Measurements from ENCODE around the gene LCE3E. TPM values are rescaled to one million over a fixed set of nuclear protein-coding genes. Genes with fewer than 3 reads are reported as not detected.
"Not testable (repeated sequence)": the region's sequence is repeated elsewhere in the genome, so short reads cannot be mapped to it uniquely, and the experiment has no call there.

Gene LCE3E
- total and polyA plus RNA-seq, 2 of the 4 experiments (the other 2 are of a cell fraction), result not detected

DNA sequence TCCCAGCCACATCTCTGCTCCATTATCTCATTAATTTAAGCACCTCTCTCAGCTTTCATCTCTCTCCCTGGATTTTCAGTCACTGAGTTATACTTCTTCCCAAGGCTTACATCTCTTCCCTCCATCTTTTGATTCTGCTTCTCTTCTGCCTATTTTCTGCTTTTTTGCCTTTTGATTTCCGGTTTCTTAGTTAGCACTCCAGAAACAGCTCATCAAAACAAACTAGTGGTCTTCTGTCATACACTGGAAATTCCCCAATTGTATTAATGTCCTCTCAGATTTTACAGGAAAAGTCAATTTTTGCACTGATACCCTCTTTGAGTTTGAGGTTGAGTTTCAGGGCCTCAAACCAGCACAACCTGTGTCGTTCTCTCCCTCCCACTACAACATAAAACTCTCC, 1.5 kb downstream of the LCE3E start:
- ChIA-PET CTCF (no interaction called here), POLR2A (ENCODE audit: unreplicated experiment) (no interaction called here)
- H3K56ac ChIP-seq (ENCODE audit: extremely low read depth, insufficient read depth, low read length), result no peak overlapping the region
- H2AK9ac ChIP-seq (replicated peaks; ENCODE audit: low read depth, low read length, poor library complexity), result no peak overlapping the region
- H3K4me2 ChIP-seq (ENCODE audit: low read depth, low read length), result no peak overlapping the region
- no peak overlapping the region for H2BK120ac ChIP-seq (ENCODE audit: low read depth, low read length)
- H3K36me3 ChIP-seq (ENCODE audit: control insufficient read depth, insufficient read depth, low read length), result no peaks in the 10 kb centered on the region
- H3K27ac ChIP-seq (ENCODE audit: insufficient read depth, low read length), result no peak overlapping the region
- no peak overlapping the region for H3K18ac ChIP-seq (ENCODE audit: low read depth, low read length)
- no peak overlapping the region for H3K4ac ChIP-seq (ENCODE audit: low read depth, low read length)
- no peaks in the 10 kb centered on the region for H4K20me1 ChIP-seq (ENCODE audit: insufficient read depth, low read length)
- H3K14ac ChIP-seq (replicated peaks; ENCODE audit: low read depth, low read length), result no peak overlapping the region
- no peak overlapping the region for H2BK5ac ChIP-seq (ENCODE audit: low read depth, low read length, poor library complexity, severe bottlenecking)
- no TSS peak for BruUV-seq (replicated peaks)
- ATAC-seq (ENCODE audit: low read depth) (no peak), DNase-seq (no peak)
- TF ChIP-seq, protein P1, sequence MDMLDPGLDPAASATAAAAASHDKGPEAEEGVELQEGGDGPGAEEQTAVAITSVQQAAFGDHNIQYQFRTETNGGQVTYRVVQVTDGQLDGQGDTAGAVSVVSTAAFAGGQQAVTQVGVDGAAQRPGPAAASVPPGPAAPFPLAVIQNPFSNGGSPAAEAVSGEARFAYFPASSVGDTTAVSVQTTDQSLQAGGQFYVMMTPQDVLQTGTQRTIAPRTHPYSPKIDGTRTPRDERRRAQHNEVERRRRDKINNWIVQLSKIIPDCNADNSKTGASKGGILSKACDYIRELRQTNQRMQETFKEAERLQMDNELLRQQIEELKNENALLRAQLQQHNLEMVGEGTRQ (IDR thresholded peaks at IDR 0.05; ENCODE audit: low read depth, low read length), result no peak
- TF ChIP-seq MAZ (IDR thresholded peaks at IDR 0.05; ENCODE audit: borderline replicate concordance, low read depth, low read length) (no peak), FOS (IDR thresholded peaks at IDR 0.05; ENCODE audit: low read depth, low read length) (no peak), MXI1 (IDR thresholded peaks at IDR 0.05; ENCODE audit: borderline replicate concordance, low read depth, low read length) (no peak), CEBPB (IDR thresholded peaks at IDR 0.05; ENCODE audit: low read depth, low read length) (no peak), RCOR1 (IDR thresholded peaks at IDR 0.05; ENCODE audit: insufficient replicate concordance, low read length) (no peak)
- no peak overlapping the region for H2BK20ac ChIP-seq (ENCODE audit: low read depth, low read length)
- H3K9ac ChIP-seq (ENCODE audit: low read depth, low read length), result no peak overlapping the region
- dilution Hi-C loops (cut with HindIII; ENCODE audit: low sequenced_read_pairs, unreplicated experiment) (no loop called here), in situ Hi-C loops (cut with MboI; ENCODE audit: low sequenced_read_pairs) (no loop called here), intact Hi-C loops (cut with micrococcal nuclease) (no loop called here)
- H3K4me1 ChIP-seq (ENCODE audit: control insufficient read depth, insufficient read depth, low read length), result no peaks in the 10 kb centered on the region
- H2AK5ac ChIP-seq (ENCODE audit: low read depth, low read length), result no peak overlapping the region
- no peak overlapping the region for H2BK15ac ChIP-seq (ENCODE audit: low read depth, low read length)
- no peak overlapping the region for H4K5ac ChIP-seq (ENCODE audit: low read depth, low read length)
- no CpG with 5 or more reads among the region's 2 CpGs for WGBS, 2 experiments (ENCODE audit: extremely low coverage in 2 of 2, insufficient read length in 1 of 2)
- no peak overlapping the region for H4K8ac ChIP-seq (ENCODE audit: low read depth in 2 of 2, low read length in 2 of 2)
- no peaks in the 10 kb centered on the region for H3K9me1 ChIP-seq (ENCODE audit: insufficient read depth, low read length)
- no peak overlapping the region for H3K23ac ChIP-seq (ENCODE audit: low read depth, low read length)
- peaks cover 3% of the 10 kb centered on the region; the same call in 1 of the 2 replicates for H3K9me3 ChIP-seq (ENCODE audit: control insufficient read depth, insufficient read depth, low read length)
- no peak overlapping the region for H3K4me3 ChIP-seq (ENCODE audit: insufficient read depth, low read depth, low read length)
- H4K91ac ChIP-seq (ENCODE audit: insufficient read depth, low read depth, low read length), result no peak overlapping the region
- H2AFZ ChIP-seq (replicated peaks; ENCODE audit: low read length, poor library complexity), result no peak overlapping the region
- H3K27me3 ChIP-seq (ENCODE audit: control insufficient read depth, insufficient read depth, low read length), result no peaks in the 10 kb centered on the region
- H3K79me1 ChIP-seq (ENCODE audit: low read depth in 1 of 2, low read length in 2 of 2), result no peaks in the 10 kb centered on the region

DNA sequence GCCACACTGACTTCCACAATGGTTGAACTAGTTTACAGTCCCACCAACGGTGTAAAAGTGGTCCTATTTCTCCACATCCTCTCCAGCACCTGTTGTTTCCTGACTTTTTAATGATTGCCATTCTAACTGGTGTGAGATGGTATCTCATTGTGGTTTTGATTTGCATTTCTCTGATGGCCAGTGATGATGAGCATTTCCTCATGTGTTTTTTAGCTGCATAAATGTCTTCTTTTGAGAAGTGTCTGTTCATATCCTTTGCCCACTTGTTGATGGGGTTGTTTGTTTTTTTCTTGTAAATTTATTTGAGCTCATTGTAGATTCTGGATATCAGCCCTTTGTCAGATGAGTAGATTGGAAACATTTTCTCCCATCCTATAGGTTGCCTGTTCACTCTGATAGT, 18.2 kb downstream of the LCE3E start:
- H4K5ac ChIP-seq (ENCODE audit: low read depth, low read length); H3K4me3 ChIP-seq (ENCODE audit: insufficient read depth, low read depth, low read length); H3K23ac ChIP-seq (ENCODE audit: low read depth, low read length); H3K4ac ChIP-seq (ENCODE audit: low read depth, low read length); H3K27ac ChIP-seq (ENCODE audit: insufficient read depth, low read length); H3K79me1 ChIP-seq (ENCODE audit: low read depth in 1 of 2, low read length in 2 of 2); H3K9ac ChIP-seq (ENCODE audit: low read depth, low read length); H2AK9ac ChIP-seq (replicated peaks; ENCODE audit: low read depth, low read length, poor library complexity); ATAC-seq (ENCODE audit: low read depth); H3K36me3 ChIP-seq (ENCODE audit: control insufficient read depth, insufficient read depth, low read length); H2BK20ac ChIP-seq (ENCODE audit: low read depth, low read length); H3K9me1 ChIP-seq (ENCODE audit: insufficient read depth, low read length); H2BK120ac ChIP-seq (ENCODE audit: low read depth, low read length); H3K27me3 ChIP-seq (ENCODE audit: control insufficient read depth, insufficient read depth, low read length); H3K4me1 ChIP-seq (ENCODE audit: control insufficient read depth, insufficient read depth, low read length); POLR2A ChIA-PET (ENCODE audit: unreplicated experiment); intact Hi-C loops (cut with micrococcal nuclease); CTCF ChIA-PET; H2BK15ac ChIP-seq (ENCODE audit: low read depth, low read length); H4K91ac ChIP-seq (ENCODE audit: insufficient read depth, low read depth, low read length); in situ Hi-C loops (cut with MboI; ENCODE audit: low sequenced_read_pairs); H3K56ac ChIP-seq (ENCODE audit: extremely low read depth, insufficient read depth, low read length); H4K8ac ChIP-seq (ENCODE audit: low read depth in 2 of 2, low read length in 2 of 2); H3K18ac ChIP-seq (ENCODE audit: low read depth, low read length); H2BK5ac ChIP-seq (ENCODE audit: low read depth, low read length, poor library complexity, severe bottlenecking); H2AFZ ChIP-seq (replicated peaks; ENCODE audit: low read length, poor library complexity); dilution Hi-C loops (cut with HindIII; ENCODE audit: low sequenced_read_pairs, unreplicated experiment); H4K20me1 ChIP-seq (ENCODE audit: insufficient read depth, low read length); H3K4me2 ChIP-seq (ENCODE audit: low read depth, low read length); BruUV-seq (replicated peaks); H3K9me3 ChIP-seq (ENCODE audit: control insufficient read depth, insufficient read depth, low read length); H2AK5ac ChIP-seq (ENCODE audit: low read depth, low read length); H3K14ac ChIP-seq (replicated peaks; ENCODE audit: low read depth, low read length); DNase-seq: not testable (repeated sequence)
- no CpG with 5 or more reads among the region's 1 CpG for WGBS, 2 experiments (ENCODE audit: extremely low coverage in 2 of 2, insufficient read length in 1 of 2)

Measured in IMR-90 (cell line).